Breast epithelium (tissue), 3 donors: ENCODE data around the gene SERPINI1.

Experiments
- CTCF ChIP-seq, 3 donors: fragments of 450-650 bp; IDR thresholded peaks; one replicate each; pipeline ENCODE4 v1.5.1; 2016 to 2017; ENCODE audit warnings: antibody characterized with exemption in 3 of 3, mild to moderate bottlenecking in 3 of 3, moderate library complexity in 3 of 3
- POLR2A ChIP-seq: fragments of 450-650 bp; IDR thresholded peaks from one replicate; pipeline ENCODE4 v1.6.1; 2016; ENCODE audit warnings: antibody characterized with exemption, mild to moderate bottlenecking, moderate library complexity

GRCh38 chr3:167709690-167710089, 25.8 kb upstream of the SERPINI1 start:
- TF ChIP-seq POLR2A: no peak
- no peak for TF ChIP-seq CTCF (IDR thresholded peaks at IDR 0.05)
